Measurements from ENCODE around the gene MORN3. TPM values are rescaled to one million over a fixed set of nuclear protein-coding genes. Genes with fewer than 3 reads are reported as not detected.
"Not testable (repeated sequence)": the region's sequence is repeated elsewhere in the genome, so short reads cannot be mapped to it uniquely, and the experiment has no call there.

Gene MORN3
- total RNA-seq, 2 experiments from 2014 or later: 3.6 to 4.2 TPM

DNA sequence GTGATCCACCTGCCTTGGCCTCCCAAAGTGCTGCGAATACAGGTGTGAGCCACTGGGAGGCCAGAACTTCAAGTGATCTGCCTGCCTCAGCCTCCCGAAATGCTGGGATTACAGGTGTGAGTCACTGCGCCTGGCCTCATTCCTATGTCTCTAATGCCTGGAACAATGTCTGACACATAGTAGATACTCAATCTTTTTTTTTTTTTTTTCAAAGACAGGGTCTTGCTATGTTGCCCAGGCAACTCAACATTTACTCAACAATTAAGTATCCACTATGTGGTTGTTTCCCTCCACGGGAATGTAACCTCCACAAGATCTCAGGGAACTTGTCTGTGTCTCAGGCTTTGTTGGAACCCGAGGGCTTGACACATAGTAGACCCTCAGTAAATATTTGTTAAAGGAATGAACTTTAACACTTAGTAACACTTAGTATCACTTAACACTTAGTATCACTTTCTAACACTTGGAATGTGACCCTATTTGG is 40.1 kb upstream of the MORN3 start:
- no peaks in the 10 kb centered on the region for H3K36me3 Mint-ChIP-seq (ENCODE audit: low read depth)
- no peak overlapping the region for H3K4me3 Mint-ChIP-seq
- no peaks in the 10 kb centered on the region for H3K9me3 Mint-ChIP-seq
- peaks cover 6% of the 10 kb centered on the region for H3K27me3 Mint-ChIP-seq
- ChIA-PET POLR2A (interaction anchor here (0.8 kb wide), 1 partner anchor 92 kb away, joined by 3 read pairs; no protein-coding TSS in a partner anchor), CTCF (no interaction called here)
- H3K4me1 Mint-ChIP-seq: peaks cover 23% of the 10 kb centered on the region
- DNase-seq: no peak
- no peak overlapping the region for H3K27ac Mint-ChIP-seq

DNA sequence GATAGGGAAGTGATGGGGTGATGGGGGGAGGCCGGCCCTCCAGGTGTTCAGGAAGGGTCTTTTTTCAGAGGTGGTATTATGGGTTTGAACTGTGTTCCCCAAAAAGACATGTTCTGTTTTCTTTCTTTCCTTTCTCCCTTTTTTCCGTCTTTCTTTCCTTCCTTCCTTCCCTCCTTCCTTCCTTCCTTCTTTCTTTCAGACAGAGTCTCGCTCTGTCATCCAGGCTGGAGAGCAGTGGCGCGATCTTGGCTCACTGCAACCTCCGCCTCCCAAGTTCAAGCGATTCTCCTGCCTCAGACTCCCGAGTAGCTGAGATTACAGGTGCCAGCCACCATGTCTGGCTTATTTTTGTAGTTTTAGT is 39.6 kb upstream of the MORN3 start:
- H3K36me3 Mint-ChIP-seq (ENCODE audit: low read depth); POLR2A ChIA-PET; DNase-seq; H3K27me3 Mint-ChIP-seq; H3K27ac Mint-ChIP-seq; CTCF ChIA-PET; H3K4me3 Mint-ChIP-seq; H3K9me3 Mint-ChIP-seq: not testable (repeated sequence)
- H3K4me1 Mint-ChIP-seq: peaks cover 22% of the 10 kb centered on the region

GRCh38 chr12:121708313-121709063 is 39.0 kb upstream of the MORN3 start:
- Mint-ChIP-seq H3K9me3 (no peaks in the 10 kb centered on the region), H3K36me3 (ENCODE audit: low read depth) (no peaks in the 10 kb centered on the region), H3K4me3 (no peak overlapping the region), H3K27ac (no peak overlapping the region), H3K27me3 (peaks cover 9% of the 10 kb centered on the region), H3K4me1 (peaks cover 16% of the 10 kb centered on the region)
- ChIA-PET POLR2A (no interaction called here), CTCF (no interaction called here)
- no peak for DNase-seq

DNA sequence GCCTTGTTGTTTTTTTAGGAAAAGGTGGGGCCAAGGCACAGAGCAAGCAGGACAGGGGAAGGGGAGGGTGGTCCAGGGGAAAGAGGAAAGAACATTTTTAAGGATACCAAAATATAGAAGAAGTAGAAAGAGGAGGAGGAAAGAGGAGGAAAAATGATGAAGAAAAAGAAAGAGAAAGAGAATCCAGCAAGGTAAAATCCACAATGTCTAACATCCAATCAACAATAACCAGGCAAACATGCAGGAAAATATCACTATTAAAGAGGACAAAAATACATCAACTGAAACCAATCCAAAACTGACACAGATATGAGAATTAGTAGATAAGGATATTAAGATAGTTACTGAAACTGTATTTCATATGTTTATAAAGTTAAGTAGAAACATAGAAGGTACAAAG is 36.1 kb upstream of the MORN3 start:
- no peak for DNase-seq
- H3K27ac Mint-ChIP-seq: no peak overlapping the region

GRCh38 chr12:121702944-121703343 is 33.5 kb upstream of the MORN3 start:
- no peak overlapping the region for H3K27ac Mint-ChIP-seq
- no peaks in the 10 kb centered on the region for H3K4me1 Mint-ChIP-seq
- peaks cover 11% of the 10 kb centered on the region for H3K27me3 Mint-ChIP-seq
- ChIA-PET POLR2A (no interaction called here), CTCF (interaction anchor here (0.7 to 5.5 kb wide), 2 partner anchors 9 to 91 kb away, joined by 3 to 28 read pairs; partner anchors contain the start of gene RHOF)
- no peaks in the 10 kb centered on the region for H3K36me3 Mint-ChIP-seq (ENCODE audit: low read depth)
- H3K4me3 Mint-ChIP-seq: no peak overlapping the region
- DNase-seq: no peak
- no peaks in the 10 kb centered on the region for H3K9me3 Mint-ChIP-seq

More for the DNA sequence above, 36.1 kb upstream of the MORN3 start:
- H3K4me3 Mint-ChIP-seq: no peak overlapping the region
- H3K9me3 Mint-ChIP-seq: no peaks in the 10 kb centered on the region
- ChIA-PET CTCF (interaction anchor here (2.1 kb wide), 1 partner anchor 89 kb away, joined by 5 read pairs; no protein-coding TSS in a partner anchor), POLR2A (no interaction called here)
- no peaks in the 10 kb centered on the region for H3K36me3 Mint-ChIP-seq (ENCODE audit: low read depth)
- peaks cover 2% of the 10 kb centered on the region for H3K4me1 Mint-ChIP-seq
- H3K27me3 Mint-ChIP-seq: peaks cover 11% of the 10 kb centered on the region

DNA sequence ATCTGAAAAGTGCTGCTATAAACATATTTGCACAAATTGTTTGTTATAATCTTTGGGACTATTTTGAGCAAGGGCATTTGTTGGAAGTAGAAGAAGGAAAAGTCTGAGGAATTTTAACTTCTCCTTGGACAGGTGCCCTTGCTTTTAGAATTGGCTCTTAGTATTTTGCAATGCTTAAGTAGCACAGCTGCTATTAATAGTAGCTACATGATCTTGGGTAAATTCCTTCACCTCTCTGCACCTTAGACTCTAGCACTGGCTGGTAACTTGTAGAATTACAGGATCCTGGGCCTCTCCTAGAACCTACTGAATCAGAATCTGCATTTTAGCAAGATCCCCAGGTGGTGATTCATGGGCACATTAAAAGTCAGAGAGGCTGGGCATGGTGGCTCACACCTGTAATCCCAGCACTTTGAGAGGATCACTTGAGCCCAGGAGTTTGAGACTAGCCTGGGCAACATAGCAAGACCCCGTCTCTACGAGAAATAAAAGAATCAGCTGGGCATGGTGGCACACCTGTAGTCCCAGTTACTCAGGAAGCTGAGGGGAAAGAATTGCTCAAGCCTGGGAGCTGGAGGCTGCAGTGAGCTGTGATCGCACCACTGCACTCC is 32.3 kb upstream of the MORN3 start:
- no peaks in the 10 kb centered on the region for H3K9me3 Mint-ChIP-seq
- no peaks in the 10 kb centered on the region for H3K36me3 Mint-ChIP-seq (ENCODE audit: low read depth)
- no peak overlapping the region for H3K4me3 Mint-ChIP-seq
- H3K4me1 Mint-ChIP-seq: peaks cover 2% of the 10 kb centered on the region
- H3K27me3 Mint-ChIP-seq: peaks cover 11% of the 10 kb centered on the region
- ChIA-PET POLR2A (interaction anchor here (0.8 kb wide), 1 partner anchor 11 kb away, joined by 5 read pairs; the partner anchor contains the start of gene TMEM120B), CTCF (interaction anchor here (0.6 to 5.5 kb wide), 5 partner anchors 10 to 148 kb away, joined by 3 to 28 read pairs (median 4); partner anchors contain the start of genes RHOF and TMEM120B)
- no peak for DNase-seq
- no peak overlapping the region for H3K27ac Mint-ChIP-seq

DNA sequence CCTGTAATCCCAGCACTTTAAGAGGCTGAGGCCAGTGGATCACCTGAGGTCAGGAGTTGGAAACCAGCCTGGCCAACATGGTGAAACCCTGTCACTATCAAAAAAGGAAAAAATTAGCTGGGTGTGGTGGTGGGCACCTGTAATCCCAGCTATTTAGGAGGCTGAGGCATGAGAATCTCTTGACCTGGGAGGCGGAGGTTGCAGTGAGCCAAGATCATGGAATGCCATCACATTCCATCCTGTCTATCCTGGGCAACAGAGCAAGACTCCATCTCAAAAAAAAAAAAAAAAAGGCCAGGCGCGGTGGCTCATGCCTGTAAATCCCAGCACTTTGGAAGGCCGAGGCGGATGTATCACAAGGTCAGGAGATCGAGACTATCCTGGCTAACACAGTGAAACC is 28.4 kb upstream of the MORN3 start:
- not testable (repeated sequence) for H3K4me1 Mint-ChIP-seq; H3K27ac Mint-ChIP-seq; H3K27me3 Mint-ChIP-seq; H3K9me3 Mint-ChIP-seq; DNase-seq; H3K4me3 Mint-ChIP-seq; H3K36me3 Mint-ChIP-seq (ENCODE audit: low read depth)
- ChIA-PET POLR2A (interaction anchor here (1.3 kb wide), 1 partner anchor 97 kb away, joined by 3 read pairs; no protein-coding TSS in a partner anchor), CTCF (interaction anchor here (0.7 to 5.5 kb wide), 7 partner anchors 63 to 256 kb away, joined by 3 to 28 read pairs (median 5); partner anchors contain the start of genes PSMD9 and RHOF)

DNA sequence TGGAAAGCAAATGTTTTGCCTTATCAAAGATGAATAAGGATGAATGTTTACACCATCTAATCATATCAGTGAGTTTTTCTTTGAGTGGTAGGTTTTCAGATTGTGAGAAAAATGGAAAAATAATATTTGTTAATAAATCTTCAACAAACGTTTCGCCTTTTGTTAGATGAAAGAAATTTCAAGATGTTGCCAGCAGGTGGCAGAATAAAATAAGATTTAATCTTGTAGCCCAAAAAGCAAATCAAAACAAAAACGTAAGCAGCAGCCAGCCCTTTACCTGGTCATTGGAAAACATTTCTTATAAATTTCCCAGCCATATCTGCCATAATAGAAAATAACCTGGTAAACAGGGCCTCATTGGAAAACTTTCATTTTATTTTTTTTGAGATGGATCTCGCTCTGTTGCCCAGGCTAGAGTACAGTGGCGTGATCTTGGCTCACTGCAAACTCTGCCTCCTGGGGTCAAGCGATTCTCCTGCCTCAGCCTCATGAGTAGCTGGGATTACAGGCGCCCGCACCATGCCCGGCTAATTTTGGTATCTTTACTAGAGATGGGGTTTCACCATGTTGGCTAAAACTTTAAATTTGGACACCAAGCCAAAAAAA is 27.7 kb upstream of the MORN3 start:
- DNase-seq: no peak
- H3K9me3 Mint-ChIP-seq: no peaks in the 10 kb centered on the region
- no peaks in the 10 kb centered on the region for H3K36me3 Mint-ChIP-seq (ENCODE audit: low read depth)
- H3K4me3 Mint-ChIP-seq: no peak overlapping the region
- no peak overlapping the region for H3K27ac Mint-ChIP-seq
- CTCF ChIA-PET: interaction anchor here (0.7 to 5.5 kb wide), 8 partner anchors 64 to 255 kb away, joined by 3 to 37 read pairs (median 5); partner anchors contain the start of genes PSMD9 and RHOF
- no peaks in the 10 kb centered on the region for H3K27me3 Mint-ChIP-seq
- H3K4me1 Mint-ChIP-seq: peaks cover 2% of the 10 kb centered on the region
- POLR2A ChIA-PET: interaction anchor here (1.3 kb wide), 1 partner anchor 97 kb away, joined by 3 read pairs; no protein-coding TSS in a partner anchor

DNA sequence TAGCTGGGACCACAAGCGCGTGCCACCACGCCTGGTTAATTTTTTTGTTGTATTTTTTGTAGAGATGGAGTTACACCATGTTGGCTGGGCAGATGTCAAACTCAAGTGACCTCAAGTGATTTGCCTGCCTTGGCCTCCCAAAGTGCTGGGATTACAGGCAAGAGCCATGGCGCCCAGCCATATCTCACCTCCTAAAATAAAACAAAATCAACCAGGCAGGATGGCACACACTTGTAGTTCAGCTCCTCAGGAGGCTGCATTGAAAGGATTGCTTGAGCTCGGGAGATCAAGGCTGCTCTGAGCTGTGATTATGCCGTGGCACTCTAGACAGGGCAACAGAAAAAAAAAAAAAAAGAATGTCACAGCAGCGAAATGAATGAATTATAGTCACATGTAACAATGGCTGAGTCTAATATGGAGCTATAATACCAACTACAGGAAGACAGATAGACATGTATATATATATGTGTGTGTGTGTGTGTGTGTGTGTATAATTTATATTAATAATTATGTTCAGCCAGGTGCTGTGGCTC is 23.8 kb upstream of the MORN3 start:
- no peak overlapping the region for H3K27ac Mint-ChIP-seq
- no peak for DNase-seq
- ChIA-PET POLR2A (interaction anchor here (1.0 to 1.7 kb wide), 3 partner anchors 19 to 101 kb away, joined by 3 to 4 read pairs (median 4); partner anchors contain the start of gene TMEM120B), CTCF (interaction anchor here (0.5 to 4.3 kb wide), 4 partner anchors 10 to 101 kb away, joined by 3 to 37 read pairs (median 3); partner anchors contain the start of gene RHOF)
- no peaks in the 10 kb centered on the region for H3K9me3 Mint-ChIP-seq
- no peak overlapping the region for H3K4me3 Mint-ChIP-seq
- peaks cover 2% of the 10 kb centered on the region for H3K27me3 Mint-ChIP-seq
- no peaks in the 10 kb centered on the region for H3K36me3 Mint-ChIP-seq (ENCODE audit: low read depth)
- H3K4me1 Mint-ChIP-seq: peaks cover 2% of the 10 kb centered on the region

- not testable (repeated sequence) for H3K27ac Mint-ChIP-seq; DNase-seq; H3K36me3 Mint-ChIP-seq (ENCODE audit: low read depth); H3K4me3 Mint-ChIP-seq; H3K4me1 Mint-ChIP-seq; H3K9me3 Mint-ChIP-seq; H3K27me3 Mint-ChIP-seq
- ChIA-PET POLR2A (interaction anchor here (1.0 to 1.7 kb wide), 2 partner anchors 19 to 102 kb away, joined by 4 read pairs; partner anchors contain the start of gene TMEM120B), CTCF (interaction anchor here (0.5 to 4.3 kb wide), 4 partner anchors 10 to 102 kb away, joined by 3 to 37 read pairs (median 3); partner anchors contain the start of gene RHOF)
These were observed 23.3 kb upstream of the MORN3 start for GRCh38 chr12:121692744-121693143.

- Mint-ChIP-seq H3K27ac (no peak overlapping the region), H3K27me3 (peaks cover 2% of the 10 kb centered on the region), H3K36me3 (ENCODE audit: low read depth) (peaks cover 3% of the 10 kb centered on the region), H3K4me1 (peaks cover 15% of the 10 kb centered on the region), H3K9me3 (no peaks in the 10 kb centered on the region), H3K4me3 (no peak overlapping the region)
- ChIA-PET POLR2A (interaction anchor here (1.0 to 1.5 kb wide), 2 partner anchors 17 to 64 kb away, joined by 3 to 4 read pairs; no protein-coding TSS in a partner anchor), CTCF (interaction anchor here (0.8 to 1.5 kb wide), 4 partner anchors 98 to 198 kb away, joined by 3 to 6 read pairs (median 5); no protein-coding TSS in a partner anchor)
- no peak for DNase-seq
These were observed 20.0 kb upstream of the MORN3 start for GRCh38 chr12:121689430-121689829.

DNA sequence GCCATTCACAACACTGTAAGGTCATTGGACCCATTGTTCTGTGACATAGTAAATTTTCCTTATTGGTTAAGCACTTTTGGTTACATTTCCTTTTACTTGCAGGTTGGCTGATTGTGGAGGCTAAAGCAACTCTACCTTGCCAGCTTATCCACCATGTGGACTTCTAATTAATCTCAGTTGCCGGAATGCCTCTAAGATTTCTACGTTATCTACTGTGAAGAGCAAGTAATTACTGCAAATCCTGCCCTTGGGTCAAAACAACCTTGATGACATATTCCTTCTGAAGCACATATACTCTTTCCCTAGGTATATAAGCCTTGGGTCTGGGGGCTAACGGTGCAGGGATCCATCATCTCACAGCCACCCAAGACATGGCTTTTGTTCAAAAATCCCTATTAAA is 19.5 kb upstream of the MORN3 start:
- CTCF ChIA-PET: interaction anchor here (1.2 to 1.5 kb wide), 2 partner anchors 106 to 137 kb away, joined by 6 read pairs; no protein-coding TSS in a partner anchor
- H3K4me1 Mint-ChIP-seq: peaks cover 15% of the 10 kb centered on the region
- no peak overlapping the region for H3K27ac Mint-ChIP-seq
- H3K36me3 Mint-ChIP-seq (ENCODE audit: low read depth): peaks cover 3% of the 10 kb centered on the region
- no peaks in the 10 kb centered on the region for H3K9me3 Mint-ChIP-seq
- H3K4me3 Mint-ChIP-seq: no peak overlapping the region
- DNase-seq: no peak
- peaks cover 2% of the 10 kb centered on the region for H3K27me3 Mint-ChIP-seq
- POLR2A ChIA-PET: interaction anchor here (1.0 to 1.5 kb wide), 2 partner anchors 16 to 63 kb away, joined by 3 to 4 read pairs; no protein-coding TSS in a partner anchor

Data from activated CD4-positive, alpha-beta memory T cell treated with anti-CD3 and anti-CD28 coated beads, Interleukin-2, amount 10 ng/mL, durations not matched to agents 7 days and 5 days (primary cell).